ENCODE measurements around the gene CCDC102A. TPM values are rescaled to one million over a fixed set of nuclear protein-coding genes. Genes with fewer than 3 reads are reported as not detected.

CCDC102A gene
- total RNA-seq, 1 experiment from 2014 or later: 4.5 TPM

DNA sequence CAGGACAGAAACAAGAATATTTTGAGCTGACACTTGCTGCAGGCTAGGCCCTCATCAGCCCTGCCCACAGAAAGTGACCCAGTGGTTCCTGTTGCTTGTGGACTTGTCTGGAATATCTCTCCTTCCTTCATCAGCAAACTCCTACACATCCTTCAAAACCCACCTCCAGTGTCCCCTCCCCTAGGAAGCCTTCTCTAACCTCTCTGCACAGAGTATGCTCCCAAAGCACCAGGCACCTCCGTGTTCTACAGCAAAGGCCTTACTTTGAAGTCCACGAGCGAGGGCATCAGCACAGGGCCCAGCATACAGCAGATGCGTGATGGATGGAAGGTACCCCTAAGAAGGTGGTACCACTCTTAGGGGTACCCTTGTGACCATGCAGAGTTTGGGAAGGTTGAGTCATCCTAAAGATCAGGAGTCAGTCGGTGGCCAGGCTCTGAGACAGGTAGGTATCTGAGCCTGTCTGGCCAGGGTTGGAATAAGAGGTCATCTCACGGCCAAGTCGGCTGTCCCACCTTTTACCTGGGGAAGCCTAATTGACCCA is 2.0 kb downstream of the CCDC102A start:
- Histone ChIP-seq H3K9me2 (ENCODE audit: insufficient read depth) (no peaks in the 10 kb centered on the region), H4K20me1 (ENCODE audit: insufficient read depth) (no peaks in the 10 kb centered on the region), H3K27me3 (ENCODE audit: insufficient read depth, low read length) (no peaks in the 10 kb centered on the region), H3K9ac (ENCODE audit: low read length) (no peak overlapping the region; the same call in 1 of the 2 replicates), H3K4me1 (ENCODE audit: control insufficient read depth in 1 of 2, insufficient read depth in 2 of 2, low read length in 2 of 2) (peaks cover 20 to 58% of the 10 kb centered on the region in 2 experiments), H2AFZ (ENCODE audit: low read depth, low read length, poor library complexity, severe bottlenecking) (no peak overlapping the region), H3K79me2 (ENCODE audit: insufficient read depth, low read length) (peaks cover 21% of the 10 kb centered on the region; the same call in 1 of the 2 replicates), H3K4me2 (ENCODE audit: low read length) (peak overlapping the region; percentile 99), H3K9me3 (ENCODE audit: control insufficient read depth in 1 of 2, insufficient read depth in 1 of 2, low read depth in 1 of 2, low read length in 2 of 2) (no peaks in the 10 kb centered on the region), H3K36me3 (ENCODE audit: control insufficient read depth in 1 of 2, insufficient read depth in 2 of 2, low read length in 2 of 2) (peaks cover 0 to 4% of the 10 kb centered on the region in 2 experiments; a peak in 1 of 4 replicates), H3K4me3 (replicated peaks in 1 of 2; ENCODE audit: low read depth in 1 of 2, low read length in 2 of 2) (no peak overlapping the region), H3K27ac (ENCODE audit: low read depth, low read length) (peak overlapping the region; percentile 28; the same call in 1 of the 2 replicates)
- intact Hi-C loops (cut with micrococcal nuclease): no loop called here
- no peak for TF ChIP-seq SRF (IDR thresholded peaks at IDR 0.05; ENCODE audit: low read depth)
- TF ChIP-seq, protein P1, sequence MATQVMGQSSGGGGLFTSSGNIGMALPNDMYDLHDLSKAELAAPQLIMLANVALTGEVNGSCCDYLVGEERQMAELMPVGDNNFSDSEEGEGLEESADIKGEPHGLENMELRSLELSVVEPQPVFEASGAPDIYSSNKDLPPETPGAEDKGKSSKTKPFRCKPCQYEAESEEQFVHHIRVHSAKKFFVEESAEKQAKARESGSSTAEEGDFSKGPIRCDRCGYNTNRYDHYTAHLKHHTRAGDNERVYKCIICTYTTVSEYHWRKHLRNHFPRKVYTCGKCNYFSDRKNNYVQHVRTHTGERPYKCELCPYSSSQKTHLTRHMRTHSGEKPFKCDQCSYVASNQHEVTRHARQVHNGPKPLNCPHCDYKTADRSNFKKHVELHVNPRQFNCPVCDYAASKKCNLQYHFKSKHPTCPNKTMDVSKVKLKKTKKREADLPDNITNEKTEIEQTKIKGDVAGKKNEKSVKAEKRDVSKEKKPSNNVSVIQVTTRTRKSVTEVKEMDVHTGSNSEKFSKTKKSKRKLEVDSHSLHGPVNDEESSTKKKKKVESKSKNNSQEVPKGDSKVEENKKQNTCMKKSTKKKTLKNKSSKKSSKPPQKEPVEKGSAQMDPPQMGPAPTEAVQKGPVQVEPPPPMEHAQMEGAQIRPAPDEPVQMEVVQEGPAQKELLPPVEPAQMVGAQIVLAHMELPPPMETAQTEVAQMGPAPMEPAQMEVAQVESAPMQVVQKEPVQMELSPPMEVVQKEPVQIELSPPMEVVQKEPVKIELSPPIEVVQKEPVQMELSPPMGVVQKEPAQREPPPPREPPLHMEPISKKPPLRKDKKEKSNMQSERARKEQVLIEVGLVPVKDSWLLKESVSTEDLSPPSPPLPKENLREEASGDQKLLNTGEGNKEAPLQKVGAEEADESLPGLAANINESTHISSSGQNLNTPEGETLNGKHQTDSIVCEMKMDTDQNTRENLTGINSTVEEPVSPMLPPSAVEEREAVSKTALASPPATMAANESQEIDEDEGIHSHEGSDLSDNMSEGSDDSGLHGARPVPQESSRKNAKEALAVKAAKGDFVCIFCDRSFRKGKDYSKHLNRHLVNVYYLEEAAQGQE (IDR thresholded peaks at IDR 0.05; ENCODE audit: low read depth): no peak
- TF ChIP-seq ZFX (IDR thresholded peaks at IDR 0.05): no peak
- TF ChIP-seq, protein P2, sequence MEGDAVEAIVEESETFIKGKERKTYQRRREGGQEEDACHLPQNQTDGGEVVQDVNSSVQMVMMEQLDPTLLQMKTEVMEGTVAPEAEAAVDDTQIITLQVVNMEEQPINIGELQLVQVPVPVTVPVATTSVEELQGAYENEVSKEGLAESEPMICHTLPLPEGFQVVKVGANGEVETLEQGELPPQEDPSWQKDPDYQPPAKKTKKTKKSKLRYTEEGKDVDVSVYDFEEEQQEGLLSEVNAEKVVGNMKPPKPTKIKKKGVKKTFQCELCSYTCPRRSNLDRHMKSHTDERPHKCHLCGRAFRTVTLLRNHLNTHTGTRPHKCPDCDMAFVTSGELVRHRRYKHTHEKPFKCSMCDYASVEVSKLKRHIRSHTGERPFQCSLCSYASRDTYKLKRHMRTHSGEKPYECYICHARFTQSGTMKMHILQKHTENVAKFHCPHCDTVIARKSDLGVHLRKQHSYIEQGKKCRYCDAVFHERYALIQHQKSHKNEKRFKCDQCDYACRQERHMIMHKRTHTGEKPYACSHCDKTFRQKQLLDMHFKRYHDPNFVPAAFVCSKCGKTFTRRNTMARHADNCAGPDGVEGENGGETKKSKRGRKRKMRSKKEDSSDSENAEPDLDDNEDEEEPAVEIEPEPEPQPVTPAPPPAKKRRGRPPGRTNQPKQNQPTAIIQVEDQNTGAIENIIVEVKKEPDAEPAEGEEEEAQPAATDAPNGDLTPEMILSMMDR (IDR thresholded peaks at IDR 0.05 in 2 of 3, conservative IDR thresholded peaks at IDR 0.05 in 1 of 3; ENCODE audit: borderline replicate concordance in 1 of 3, insufficient read depth in 1 of 3, low read depth in 2 of 3, low read length in 2 of 3): no peak
- TF ChIP-seq EZH2 (IDR thresholded peaks at IDR 0.05): no peak
- no peak for TF ChIP-seq TCF7L2 (IDR thresholded peaks at IDR 0.05; ENCODE audit: borderline replicate concordance, extremely low read depth, insufficient read depth, insufficient read length)
- TF ChIP-seq RAD21 (IDR thresholded peaks at IDR 0.05; ENCODE audit: low read depth): no peak
- TF ChIP-seq ELF1 (IDR thresholded peaks at IDR 0.05; ENCODE audit: borderline replicate concordance, low read depth): no peak
- no peak for TF ChIP-seq CBX3 (IDR thresholded peaks at IDR 0.05; ENCODE audit: low read depth)
- no peak for TF ChIP-seq CEBPB (IDR thresholded peaks at IDR 0.05; ENCODE audit: low read depth)
- TF ChIP-seq SIN3A (IDR thresholded peaks at IDR 0.05; ENCODE audit: low read depth): no peak
- TF ChIP-seq EGR1 (IDR thresholded peaks at IDR 0.05; ENCODE audit: low read depth): no peak
- no peak for TF ChIP-seq POLR2AphosphoS5 (IDR thresholded peaks at IDR 0.05; ENCODE audit: low read depth, low read length)
- no peak for TF ChIP-seq JUND (IDR thresholded peaks at IDR 0.05)
- no peak for TF ChIP-seq SP1 (IDR thresholded peaks at IDR 0.05; ENCODE audit: low read depth)
- TF ChIP-seq POLR2A (IDR thresholded peaks at IDR 0.05; ENCODE audit: borderline replicate concordance, extremely low read depth, insufficient read depth, insufficient read length): no peak
- no peak for TF ChIP-seq ZNF274 (IDR thresholded peaks at IDR 0.05; ENCODE audit: low read depth, low read length)
- DNase-seq (ENCODE audit: low read depth, low spot score): no peak
- no peak for ATAC-seq
- ChIA-PET POLR2A (no interaction called here), RAD21 (ENCODE audit: low non-redundant PET in 1 of 2, low total read pairs in 2 of 2, uncharacterized antibody in 2 of 2, unreplicated experiment in 2 of 2) (no interaction called here), CTCF (no interaction called here)
- no TSS peak for BruUV-seq (replicated peaks)

All from HCT116 (cell line).